GM12878 (cell line): Measurements from ENCODE around the gene SPN. TPM values are rescaled to one million over a fixed set of nuclear protein-coding genes. Genes with fewer than 3 reads are reported as not detected.
A peak's percentile ranks its signal among the peaks of the same experiment; 100 is the strongest.

Experiments used
- ASH2L ChIP-seq: fragments of 300-600, 200-600 bp; sonication (generic); IDR thresholded peaks from 2 replicates; pipeline ENCODE4 v1.6.1; 2017; ENCODE audit warnings: low read depth, mild to moderate bottlenecking, borderline replicate concordance
- ATF7 ChIP-seq: fragments of 450-650 bp; IDR thresholded peaks from 2 replicates; pipeline ENCODE4 v1.6.1; 2016; ENCODE audit warnings: low read depth, mild to moderate bottlenecking
- CTCF ChIP-seq, 3 experiments: IDR thresholded peaks in 2 of 3; conservative IDR thresholded peaks in 1 of 3; 2 replicates each; pipeline ENCODE4 v1.5.1; 2011; ENCODE audit warnings: low read depth in 3 of 3, low read length in 3 of 3, mild to moderate bottlenecking in 3 of 3, control low read depth in 2 of 3, moderate library complexity in 2 of 3, inconsistent platforms in 1 of 3, mixed read lengths in 1 of 3; ENCODE audit not compliant: control insufficient read depth in 2 of 3, insufficient read depth in 1 of 3; ENCODE audit errors: extremely low read depth in 1 of 3
- ELK1 ChIP-seq: IDR thresholded peaks from 2 replicates; pipeline ENCODE4 v1.6.1; 2012; ENCODE audit warnings: low read depth, low read length, improper control_type of control experiment
- JUNB ChIP-seq: IDR thresholded peaks from 2 replicates; pipeline ENCODE4 v1.6.1; 2016; ENCODE audit warnings: antibody characterized with exemption, mild to moderate bottlenecking
- MEF2B ChIP-seq: fragments of 450-650 bp; IDR thresholded peaks from 2 replicates; pipeline ENCODE4 v1.6.1; 2018; ENCODE audit warnings: mild to moderate bottlenecking, moderate library complexity; ENCODE audit not compliant: partially characterized antibody, poor library complexity, severe bottlenecking
- PAX8 ChIP-seq: fragments of 450-650 bp; IDR thresholded peaks from 2 replicates; pipeline ENCODE4 v1.6.1; 2017; ENCODE audit warnings: mild to moderate bottlenecking, moderate library complexity
- SIX5 ChIP-seq: IDR thresholded peaks from 2 replicates; pipeline ENCODE4 v1.6.1; 2011; ENCODE audit warnings: mild to moderate bottlenecking, low read depth, low read length, moderate library complexity; ENCODE audit not compliant: severe bottlenecking
- SREBF2 ChIP-seq: IDR thresholded peaks from 2 replicates; pipeline ENCODE4 v1.6.1; 2012; ENCODE audit warnings: mild to moderate bottlenecking, low read length
- ZBTB11 ChIP-seq: fragments of 450-650 bp; formaldehyde crosslinking; IDR thresholded peaks from 2 replicates; pipeline ENCODE4 v1.5.0; 2022; ENCODE audit warnings: mild to moderate bottlenecking, missing genetic modification characterization
- ZSCAN29 ChIP-seq: fragments of 450-650 bp; IDR thresholded peaks from 2 replicates; pipeline ENCODE4 v1.6.1; 2017; ENCODE audit warnings: mild to moderate bottlenecking, moderate library complexity
- polyA plus RNA-seq, 11 experiments: library from polyadenylated mRNA; depleted of rRNA in 4 of 11; unstranded in 6 of 11; stranded (reverse) in 5 of 11; fragments of >200 nt; fragmentation: Nextera tagmentation in 4 of 11; fragmentation: Illumina TruSeq in 1 of 11; extraction: Ambion mirVana in 4 of 11; extraction: Trizol in 1 of 11; gene quantifications; 1 replicate in 1 of 11; 2 replicates in 10 of 11; pipeline versions ENCODE4 v1.2.1 to v1.2.3, GENCODE V29; 2011 to 2016; ENCODE audit warnings: inconsistent platforms in 2 of 11, missing spikeins in 2 of 11, low read depth in 1 of 11
- total RNA-seq, 4 experiments: library from RNA; depleted of rRNA in 3 of 4; stranded (reverse); fragments of >200 nt in 3 of 4; fragmentation: Illumina TruSeq in 1 of 4; extraction: Trizol in 1 of 4; gene quantifications; 2 replicates each; pipeline versions ENCODE4 v1.2.1 to v1.2.3, GENCODE V29; 2013 to 2021
- TF ChIP-seq, protein P1 (sequence below): fragments of 450-650 bp; IDR thresholded peaks from 2 replicates; pipeline ENCODE4 v1.6.1; 2017; ENCODE audit warnings: mild to moderate bottlenecking, moderate library complexity

SPN gene
- total and polyA plus RNA-seq, 10 of the 15 experiments (the other 5 are each of a cell fraction or from before 2014, with no cell fraction given) = 16.2 to 173 (median 92.7) TPM

GRCh38 chr16:29663016-29663806, at the start of gene SPN (continued):
- TF ChIP-seq, protein P1, sequence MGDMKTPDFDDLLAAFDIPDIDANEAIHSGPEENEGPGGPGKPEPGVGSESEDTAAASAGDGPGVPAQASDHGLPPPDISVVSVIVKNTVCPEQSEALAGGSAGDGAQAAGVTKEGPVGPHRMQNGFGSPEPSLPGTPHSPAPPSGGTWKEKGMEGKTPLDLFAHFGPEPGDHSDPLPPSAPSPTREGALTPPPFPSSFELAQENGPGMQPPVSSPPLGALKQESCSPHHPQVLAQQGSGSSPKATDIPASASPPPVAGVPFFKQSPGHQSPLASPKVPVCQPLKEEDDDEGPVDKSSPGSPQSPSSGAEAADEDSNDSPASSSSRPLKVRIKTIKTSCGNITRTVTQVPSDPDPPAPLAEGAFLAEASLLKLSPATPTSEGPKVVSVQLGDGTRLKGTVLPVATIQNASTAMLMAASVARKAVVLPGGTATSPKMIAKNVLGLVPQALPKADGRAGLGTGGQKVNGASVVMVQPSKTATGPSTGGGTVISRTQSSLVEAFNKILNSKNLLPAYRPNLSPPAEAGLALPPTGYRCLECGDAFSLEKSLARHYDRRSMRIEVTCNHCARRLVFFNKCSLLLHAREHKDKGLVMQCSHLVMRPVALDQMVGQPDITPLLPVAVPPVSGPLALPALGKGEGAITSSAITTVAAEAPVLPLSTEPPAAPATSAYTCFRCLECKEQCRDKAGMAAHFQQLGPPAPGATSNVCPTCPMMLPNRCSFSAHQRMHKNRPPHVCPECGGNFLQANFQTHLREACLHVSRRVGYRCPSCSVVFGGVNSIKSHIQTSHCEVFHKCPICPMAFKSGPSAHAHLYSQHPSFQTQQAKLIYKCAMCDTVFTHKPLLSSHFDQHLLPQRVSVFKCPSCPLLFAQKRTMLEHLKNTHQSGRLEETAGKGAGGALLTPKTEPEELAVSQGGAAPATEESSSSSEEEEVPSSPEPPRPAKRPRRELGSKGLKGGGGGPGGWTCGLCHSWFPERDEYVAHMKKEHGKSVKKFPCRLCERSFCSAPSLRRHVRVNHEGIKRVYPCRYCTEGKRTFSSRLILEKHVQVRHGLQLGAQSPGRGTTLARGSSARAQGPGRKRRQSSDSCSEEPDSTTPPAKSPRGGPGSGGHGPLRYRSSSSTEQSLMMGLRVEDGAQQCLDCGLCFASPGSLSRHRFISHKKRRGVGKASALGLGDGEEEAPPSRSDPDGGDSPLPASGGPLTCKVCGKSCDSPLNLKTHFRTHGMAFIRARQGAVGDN = peak; percentile 41
- TF ChIP-seq ATF7 (peak; percentile 30; the same call in 1 of the 2 replicates), ASH2L (no peak), ZSCAN29 (no peak), SIX5 (no peak), ELK1 (no peak), ZBTB11 (no peak), MEF2B (peak; percentile 85), PAX8 (no peak), CTCF (IDR thresholded peaks at IDR 0.05 in 2 of 3, conservative IDR thresholded peaks at IDR 0.05 in 1 of 3; ENCODE audit: control insufficient read depth in 2 of 3, extremely low read depth in 1 of 3, insufficient read depth in 1 of 3, low read depth in 3 of 3, low read length in 3 of 3) (no peak), JUNB (no peak), SREBF2 (no peak)
